Panc1 (cell line): ENCODE data around the gene GAS7. TPM values are rescaled to one million over a fixed set of nuclear protein-coding genes. Genes with fewer than 3 reads are reported as not detected.

Source experiments
- ATAC-seq: fragments of 200-7000 bp; cut with Tn5 transposase; 2 replicates; pipeline ENCODE4 v1.9.1; 2020; ENCODE audit warnings: mild to moderate bottlenecking, moderate library complexity
- BruUV-seq: library from RNA; stranded (reverse); fragments of 400-500 nt; replicated peaks from 2 replicates; lab custom pipeline; 2021; lab: Mats Ljungman, UMichigan
- CTCF ChIA-PET: fragments of 300-600 bp; sonication (Branson Sonifier 250); formaldehyde crosslinking; loops from one replicate; lab custom pipeline; 2022; ENCODE audit warnings: antibody characterized with exemption; lab: Charles Lee
- POLR2A ChIA-PET: fragments of 300-600 bp; sonication (Branson Sonifier 250); formaldehyde crosslinking; loops from one replicate; lab custom pipeline; 2022; ENCODE audit warnings: antibody characterized with exemption; lab: Charles Lee
- DNase-seq: peaks from one replicate; pipeline ENCODE4 v3.0.0-alpha.2; 2010; ENCODE audit warnings: low read depth, low spot score
- H3K27ac ChIP-seq: 2 replicates; pipeline ENCODE4 v1.5.1; 2011; ENCODE audit warnings: mild to moderate bottlenecking, low read length, inconsistent platforms
- H3K27me3 ChIP-seq: fragments of 200-500 bp; sonication (Bioruptor generic); 2 replicates; pipeline ENCODE4 v1.6.0; 2014; ENCODE audit warnings: low read length, inconsistent platforms; ENCODE audit not compliant: control insufficient read depth, insufficient read depth
- H3K36me3 ChIP-seq: fragments of 200-500 bp; sonication (Bioruptor generic); 2 replicates; pipeline ENCODE4 v1.5.1; 2014; ENCODE audit warnings: inconsistent platforms, mild to moderate bottlenecking, low read length, moderate library complexity; ENCODE audit not compliant: control insufficient read depth, insufficient read depth
- H3K4me1 ChIP-seq: 2 replicates; pipeline ENCODE4 v1.5.1; 2011; ENCODE audit warnings: inconsistent platforms, mild to moderate bottlenecking, low read length, moderate library complexity; ENCODE audit not compliant: control insufficient read depth, insufficient read depth
- H3K4me3 ChIP-seq, 2 experiments: 2 replicates each; pipeline ENCODE4 v1.5.1; 2011 to 2012; ENCODE audit warnings: low read depth in 2 of 2, low read length in 2 of 2, mild to moderate bottlenecking in 2 of 2, inconsistent platforms in 1 of 2, moderate library complexity in 1 of 2
- H3K9me3 ChIP-seq: fragments of 200-500 bp; sonication (Bioruptor generic); 2 replicates; pipeline ENCODE4 v1.5.1; 2014; ENCODE audit warnings: low read depth, mild to moderate bottlenecking, inconsistent platforms, low read length, moderate library complexity; ENCODE audit not compliant: control insufficient read depth, insufficient read depth
- CTCF ChIP-seq: fragments of 450-650 bp; IDR thresholded peaks from 2 replicates; pipeline ENCODE4 v1.5.1; 2017; ENCODE audit warnings: mild to moderate bottlenecking
- POLR2AphosphoS5 ChIP-seq: IDR thresholded peaks from 2 replicates; pipeline ENCODE4 v1.6.1; 2012; ENCODE audit warnings: mild to moderate bottlenecking, low read depth, low read length, moderate library complexity
- REST ChIP-seq, 2 experiments: IDR thresholded peaks; 2 replicates each; pipeline ENCODE4 v1.6.1; 2011 to 2012; ENCODE audit warnings: low read depth in 2 of 2, control low read depth in 1 of 2, low read length in 1 of 2, mild to moderate bottlenecking in 1 of 2, moderate library complexity in 1 of 2; ENCODE audit not compliant: insufficient read depth in 1 of 2
- SIN3A ChIP-seq: IDR thresholded peaks from 2 replicates; pipeline ENCODE4 v1.6.1; 2012; ENCODE audit warnings: low read depth, mild to moderate bottlenecking, low read length, moderate library complexity, borderline replicate concordance; ENCODE audit not compliant: insufficient read depth
- TCF7L2 ChIP-seq: IDR thresholded peaks from 2 replicates; pipeline ENCODE4 v1.6.1; 2011; ENCODE audit warnings: mild to moderate bottlenecking, low read depth, low read length, inconsistent platforms
- in situ Hi-C: cut with HindIII; loops from 2 replicates; pipeline ENCODE4 v1.10.0; 2016; ENCODE audit warnings: low sequenced_read_pairs, low pct_unique_long_range_greater_than_20kb
- intact Hi-C: fragments of 100-400 bp; cut with micrococcal nuclease; formaldehyde crosslinking; loops from one replicate; pipeline ENCODE4 v1.10.0; 2022; ENCODE audit not compliant: unreplicated experiment
- total RNA-seq: library from RNA; stranded (reverse); gene quantifications from one replicate; pipeline ENCODE4 v1.2.1, GENCODE V29; 2021; ENCODE audit not compliant: unreplicated experiment

GAS7 gene
- total RNA-seq, 1 experiment from 2014 or later: 0.05 TPM

- Histone ChIP-seq H3K4me3 (no peak overlapping the region), H3K4me1 (no peaks in the 10 kb centered on the region), H3K9me3 (no peaks in the 10 kb centered on the region), H3K27me3 (no peaks in the 10 kb centered on the region; the same call in 1 of the 2 replicates), H3K27ac (no peak overlapping the region), H3K36me3 (no peaks in the 10 kb centered on the region)
- in situ Hi-C loops (no loop called here), intact Hi-C loops (no loop called here)
- no peak for TF ChIP-seq TCF7L2
- TF ChIP-seq CTCF: peak; percentile 61; the same call in 1 of the 2 replicates
- no TSS peak for BruUV-seq
- ATAC-seq: no peak
- ChIA-PET POLR2A (no interaction called here), CTCF (no interaction called here)
- no peak for DNase-seq
These were observed 292.5 kb downstream of the GAS7 start for GRCh38 chr17:9905902-9906301.

- no peak within 1 kb of the TSS for H3K4me3 ChIP-seq
- ATAC-seq (no peak), DNase-seq (no peak)
- no peaks in the 10 kb centered on the region for H3K9me3 ChIP-seq
- H3K27me3 ChIP-seq: no peaks in the 10 kb centered on the region; the same call in 1 of the 2 replicates
- ChIA-PET POLR2A (no interaction called here), CTCF (no interaction called here)
- intact Hi-C loops (no loop called here), in situ Hi-C loops (no loop called here)
- BruUV-seq: no TSS peak
- no peaks in the 10 kb centered on the region for H3K36me3 ChIP-seq
- H3K4me1 ChIP-seq: no peaks in the 10 kb centered on the region
- no peak for TF ChIP-seq SIN3A
- TF ChIP-seq CTCF: no peak
- TF ChIP-seq POLR2AphosphoS5: no peak
- no peak for TF ChIP-seq REST (IDR thresholded peaks at IDR 0.05; ENCODE audit: insufficient read depth in 1 of 2, low read depth in 2 of 2, low read length in 1 of 2)
- TF ChIP-seq TCF7L2: no peak
- H3K27ac ChIP-seq: no peak within 1 kb of the TSS
These were observed 293.4 kb downstream of the GAS7 start, which contains the start of gene RCVRN for GRCh38 chr17:9905078-9905415. Gene RCVRN (minus strand): TSS chr17:9905271. CDS start chr17:9905180, 91 bp downstream.
